Bronchus fibroblast of lung (primary cell): ENCODE data around the gene TMEM270. TPM values are rescaled to one million over a fixed set of nuclear protein-coding genes. Genes with fewer than 3 reads are reported as not detected.

Experiments
- total RNA-seq: library from RNA; depleted of rRNA; stranded (reverse); fragments of >200 nt; gene quantifications from 2 replicates; pipeline ENCODE4 v1.2.3, GENCODE V29; 2015

The TMEM270 gene
- not detected in 2 replicates for total RNA-seq

GRCh38 chr7:73860859-73861258, at the start of gene TMEM270:
Gene TMEM270, plus strand, starts transcription at chr7:73861159. Its CDS starts 36 bp downstream, at chr7:73861195.

DNA sequence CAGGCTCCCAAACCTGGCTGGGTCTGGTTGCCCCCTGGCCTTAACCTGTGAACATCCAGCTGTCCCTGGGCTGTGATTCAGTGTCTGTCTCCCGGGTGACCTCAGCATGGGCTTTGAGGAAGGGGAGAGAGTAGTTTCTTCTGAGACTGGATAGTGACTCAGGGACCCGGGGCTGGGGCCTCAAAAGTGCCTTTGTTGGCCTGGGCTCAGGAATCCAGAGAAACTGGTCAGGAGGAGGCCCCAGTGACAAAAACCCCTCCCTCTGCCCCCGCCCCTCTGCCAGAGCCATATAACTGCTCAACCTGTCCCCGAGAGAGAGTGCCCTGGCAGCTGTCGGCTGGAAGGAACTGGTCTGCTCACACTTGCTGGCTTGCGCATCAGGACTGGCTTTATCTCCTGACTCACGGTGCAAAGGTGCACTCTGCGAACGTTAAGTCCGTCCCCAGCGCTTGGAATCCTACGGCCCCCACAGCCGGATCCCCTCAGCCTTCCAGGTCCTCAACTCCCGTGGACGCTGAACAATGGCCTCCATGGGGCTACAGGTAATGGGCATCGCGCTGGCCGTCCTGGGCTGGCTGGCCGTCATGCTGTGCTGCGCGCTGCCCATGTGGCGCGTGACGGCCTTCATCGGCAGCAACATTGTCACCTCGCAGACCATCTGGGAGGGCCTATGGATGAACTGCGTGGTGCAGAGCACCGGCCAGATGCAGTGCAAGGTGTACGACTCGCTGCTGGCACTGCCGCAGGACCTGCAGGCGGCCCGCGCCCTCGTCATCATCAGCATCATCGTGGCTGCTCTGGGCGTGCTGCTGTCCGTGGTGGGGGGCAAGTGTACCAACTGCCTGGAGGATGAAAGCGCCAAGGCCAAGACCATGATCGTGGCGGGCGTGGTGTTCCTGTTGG, 30.0 kb upstream of the TMEM270 start, which contains the start of gene CLDN4:
CLDN4 (plus strand) TSS at position 316 of the 903 bp plus-strand sequence; CDS start at position 522, 206 bp downstream.

DNA sequence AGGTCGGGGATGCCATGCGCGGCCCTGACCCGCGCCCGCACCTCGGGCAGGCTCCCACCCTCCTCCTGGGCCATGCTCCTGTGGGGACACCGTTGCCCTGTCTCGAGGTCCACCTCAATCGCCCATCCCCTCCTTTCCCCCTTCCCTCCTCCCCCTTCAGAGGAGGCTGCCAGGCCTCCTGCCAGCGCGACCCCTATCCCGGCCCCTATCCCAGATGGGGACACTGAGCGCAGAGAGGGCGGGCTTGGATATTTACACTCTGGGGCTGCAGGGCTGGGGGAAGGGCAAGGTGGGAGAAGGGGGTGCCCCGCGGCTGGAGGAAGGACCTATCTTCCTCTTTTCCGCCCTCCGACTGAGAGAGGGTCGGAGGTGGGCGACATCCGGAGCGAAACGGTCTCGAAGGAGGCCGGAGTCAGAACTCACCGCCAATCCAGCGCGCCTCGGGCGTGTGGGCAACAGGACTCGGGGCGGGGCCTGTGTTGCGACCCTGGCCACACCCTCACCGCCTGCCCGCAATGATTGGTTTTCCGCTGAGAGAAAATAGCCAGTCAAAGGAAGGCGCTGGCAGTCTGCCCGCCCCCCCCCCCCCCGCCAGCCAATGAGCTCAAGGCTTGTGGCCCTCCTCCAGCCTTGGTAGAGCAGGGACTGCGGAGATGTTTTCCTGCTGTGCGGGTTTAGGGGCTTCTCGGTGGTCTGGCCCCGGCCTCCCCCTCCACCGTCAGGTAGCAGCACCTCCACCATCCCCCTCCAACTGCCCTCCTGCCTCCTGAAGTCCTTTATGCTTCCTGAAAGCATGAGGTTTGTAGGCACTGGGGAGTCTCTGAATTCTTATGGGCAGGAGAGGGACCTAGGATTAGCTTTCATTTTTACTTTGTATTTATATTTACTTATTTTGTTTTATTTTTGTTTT, 18.6 kb upstream of the TMEM270 start, which contains the start of gene METTL27:
METTL27 (minus strand) TSS at position 450 of the 910 bp plus-strand sequence; CDS start at position 74, 376 bp downstream.

Other genes starting within 250 kb of the TMEM270 start
- 0.67 and 2.4 TPM in 2 replicates for gene MLXIPL, start 236.6 kb upstream of the TMEM270 start, total RNA-seq
- gene VPS37D, start 193.3 kb upstream of the TMEM270 start, total RNA-seq: 0.89 and 1.8 TPM in 2 replicates
- gene DNAJC30, start 177.7 kb upstream of the TMEM270 start, total RNA-seq: 5.2 and 6.2 TPM in 2 replicates
- 74.3 and 79.7 TPM in 2 replicates for gene BUD23, start 177.6 kb upstream of the TMEM270 start, total RNA-seq
- gene STX1A, start 141.5 kb upstream of the TMEM270 start, total RNA-seq: 3.0 and 4.3 TPM in 2 replicates
- 25.9 and 26.3 TPM in 2 replicates for gene ABHD11, start 122.4 kb upstream of the TMEM270 start, total RNA-seq
- gene CLDN3, start 90.9 kb upstream of the TMEM270 start, total RNA-seq: not detected in 2 replicates
- gene CLDN4, start 30.2 kb upstream of the TMEM270 start, total RNA-seq: 1.2 and 1.7 TPM in 2 replicates
- 1.5 and 2.9 TPM in 2 replicates for gene METTL27, start 18.6 kb upstream of the TMEM270 start, total RNA-seq
- gene ELN, start 167.0 kb downstream of the TMEM270 start, total RNA-seq: 0.59 and 4.2 TPM in 2 replicates
- 31.1 and 34.6 TPM in 2 replicates for gene LIMK1, start 222.6 kb downstream of the TMEM270 start, total RNA-seq